Activated CD4-positive, alpha-beta T cell treated with anti-CD3 and anti-CD28 coated beads for 4 hours (primary cell): ENCODE measurements around the gene OCA2.
A peak's percentile ranks its signal among the peaks of the same experiment; 100 is the strongest.

Source experiments
- DNase-seq, 2 donors: peaks; one replicate each; pipeline ENCODE4 v3.0.0-alpha.2; 2020

OCA2 gene

DNA sequence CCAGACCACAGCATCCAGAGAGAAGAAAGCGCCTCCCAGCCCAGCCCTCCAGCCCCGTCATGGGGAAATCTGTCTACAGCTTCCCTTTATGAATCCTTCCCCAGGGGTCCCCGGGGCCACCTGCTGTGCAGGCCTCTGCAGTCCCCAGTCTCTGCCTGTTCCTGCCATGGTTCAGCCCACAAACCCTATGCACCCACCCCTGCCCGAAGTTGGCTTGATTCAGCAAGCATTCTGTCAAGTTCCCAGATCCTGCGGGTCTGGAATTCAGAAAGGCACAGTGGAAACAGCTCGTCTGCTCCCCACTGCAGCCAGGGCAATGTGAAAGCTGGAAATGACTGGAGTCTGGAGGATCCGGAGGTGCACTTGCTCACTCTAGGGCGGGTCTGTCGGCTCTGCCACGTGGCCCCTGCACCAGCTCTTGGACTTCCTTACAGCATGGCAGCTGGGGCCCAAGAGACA, 2.9 kb upstream of the OCA2 start:
- DNase-seq, result no peak

DNA sequence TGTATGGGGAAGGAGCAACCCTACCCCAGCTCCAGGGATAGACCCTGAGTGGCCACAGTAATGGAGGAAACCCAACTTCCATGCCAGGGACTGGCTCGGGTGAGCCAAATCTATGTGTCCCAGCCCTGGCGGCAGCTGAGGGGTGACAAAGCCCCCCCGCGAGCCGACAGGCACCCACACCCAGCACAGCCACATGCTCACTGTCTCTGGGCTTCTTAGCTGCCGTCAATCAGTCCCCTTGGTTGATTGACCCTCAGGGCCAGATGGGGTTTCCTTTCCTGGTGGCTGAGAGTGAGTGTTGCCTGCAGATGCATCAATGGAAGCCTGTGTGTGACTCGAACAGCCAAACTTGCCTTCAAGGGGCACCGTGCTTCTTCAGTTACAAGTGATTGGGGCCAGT, 2.1 kb upstream of the OCA2 start:
- no peak for DNase-seq

DNA sequence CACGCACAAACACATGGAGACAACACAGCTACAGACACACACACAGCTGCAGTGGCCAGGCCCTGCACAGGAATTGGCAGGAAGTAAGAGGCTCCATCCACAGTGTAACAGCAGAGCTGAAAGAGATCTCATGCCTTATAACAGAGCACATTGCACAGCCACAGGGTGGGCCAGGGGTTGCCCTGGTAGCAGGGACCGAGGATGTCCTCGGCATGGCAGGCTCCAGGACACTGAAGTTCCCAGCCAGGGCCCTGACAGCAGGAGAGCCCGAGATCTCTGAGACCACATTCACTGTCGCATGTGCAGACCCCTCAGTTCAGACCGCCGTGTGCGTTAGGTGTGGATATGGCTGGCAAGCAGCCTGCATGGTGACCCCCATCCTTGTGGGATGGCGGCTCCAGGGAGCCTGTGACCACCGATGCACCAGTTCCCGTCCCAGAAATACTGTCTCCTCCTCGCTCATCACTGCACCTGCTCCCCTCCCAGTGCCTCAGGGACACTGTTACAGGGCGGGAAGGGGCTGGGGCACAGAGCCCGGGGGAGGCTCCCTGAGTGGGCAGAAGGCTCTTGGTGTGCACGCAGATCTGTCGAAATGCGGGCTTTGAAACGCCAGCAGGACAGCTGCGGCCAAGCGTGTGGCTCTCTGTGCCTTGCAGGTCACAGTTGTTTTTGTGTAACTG, 1.5 kb upstream of the OCA2 start:
- DNase-seq, result no peak

DNA sequence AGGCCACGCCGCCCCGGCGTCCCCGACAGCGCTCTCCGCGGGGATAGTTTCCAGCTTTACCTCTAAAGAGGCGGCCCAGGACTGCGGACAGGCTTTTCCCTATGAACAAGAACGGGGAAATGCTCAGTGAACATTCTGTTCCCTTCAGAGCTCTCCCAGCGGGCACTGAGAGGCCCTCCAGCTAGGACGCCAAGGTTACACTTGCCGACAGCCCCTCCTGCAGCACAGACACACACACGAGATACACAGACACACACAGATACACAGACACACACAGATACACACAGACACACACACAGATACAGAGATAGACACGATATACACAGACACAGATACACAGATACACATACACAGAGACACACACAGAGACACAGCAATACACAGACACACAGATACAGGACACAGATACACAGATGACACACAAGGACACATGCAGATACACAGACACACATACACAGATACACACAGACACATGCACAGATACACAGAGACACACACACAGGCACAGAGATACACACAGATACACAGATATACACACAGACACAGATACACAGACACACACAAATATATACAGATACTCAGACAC, 533 bp upstream of the OCA2 start:
- DNase-seq, result no peak

DNA sequence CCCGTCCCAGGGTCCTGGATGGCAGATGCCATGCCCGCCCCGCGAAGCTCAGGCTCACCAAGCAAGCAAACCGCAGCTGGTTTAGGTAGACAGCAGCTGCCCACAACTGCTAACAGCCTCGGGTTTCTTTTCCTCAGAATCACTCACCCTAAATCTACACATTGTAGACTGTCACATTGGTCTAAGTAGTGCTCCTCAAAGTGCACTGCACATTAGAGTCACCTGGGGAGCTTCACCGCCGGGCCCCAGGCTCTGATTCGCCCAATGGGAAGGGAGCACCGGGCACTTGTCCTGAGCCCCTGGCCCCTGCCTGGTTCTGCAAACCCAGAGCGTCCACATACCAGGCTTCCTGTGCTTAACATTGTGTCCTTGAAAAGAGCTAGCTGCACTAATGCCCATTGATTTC, 752 bp downstream of the OCA2 start:
- DNase-seq, result no peak

DNA sequence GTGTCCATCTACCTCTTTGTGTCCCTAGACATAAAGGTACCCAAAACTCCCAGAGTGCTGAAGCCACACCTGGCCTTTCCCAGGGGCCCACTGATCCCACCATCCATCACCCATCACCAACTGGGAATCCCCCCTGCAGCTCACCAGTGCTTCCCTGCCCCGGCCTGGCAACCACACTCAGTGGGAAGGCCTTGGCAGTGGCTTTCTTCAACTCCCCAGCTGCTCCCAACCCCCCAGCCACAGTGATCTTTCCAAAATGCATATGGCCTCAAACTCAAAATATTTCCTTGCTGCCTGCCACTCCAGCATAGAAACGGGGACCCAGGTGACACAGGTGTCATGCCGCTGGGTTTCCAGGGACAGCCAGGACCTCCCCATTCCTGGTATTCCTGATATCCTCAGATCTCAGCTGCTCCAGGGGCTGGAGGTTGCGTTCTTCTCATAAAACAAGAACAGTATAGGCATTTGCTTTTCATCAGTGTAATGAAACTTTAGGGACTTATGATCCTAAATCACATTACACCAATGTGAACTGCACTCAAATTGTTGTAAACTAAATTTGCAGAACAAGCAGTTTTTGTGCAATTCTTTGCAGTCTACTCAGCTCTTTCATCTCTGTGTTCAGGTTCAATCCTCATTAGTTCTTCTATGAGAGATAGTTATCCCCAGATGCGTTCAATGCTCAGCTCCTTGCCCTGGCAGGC, 1.3 kb downstream of the OCA2 start:
- no peak for DNase-seq

DNA sequence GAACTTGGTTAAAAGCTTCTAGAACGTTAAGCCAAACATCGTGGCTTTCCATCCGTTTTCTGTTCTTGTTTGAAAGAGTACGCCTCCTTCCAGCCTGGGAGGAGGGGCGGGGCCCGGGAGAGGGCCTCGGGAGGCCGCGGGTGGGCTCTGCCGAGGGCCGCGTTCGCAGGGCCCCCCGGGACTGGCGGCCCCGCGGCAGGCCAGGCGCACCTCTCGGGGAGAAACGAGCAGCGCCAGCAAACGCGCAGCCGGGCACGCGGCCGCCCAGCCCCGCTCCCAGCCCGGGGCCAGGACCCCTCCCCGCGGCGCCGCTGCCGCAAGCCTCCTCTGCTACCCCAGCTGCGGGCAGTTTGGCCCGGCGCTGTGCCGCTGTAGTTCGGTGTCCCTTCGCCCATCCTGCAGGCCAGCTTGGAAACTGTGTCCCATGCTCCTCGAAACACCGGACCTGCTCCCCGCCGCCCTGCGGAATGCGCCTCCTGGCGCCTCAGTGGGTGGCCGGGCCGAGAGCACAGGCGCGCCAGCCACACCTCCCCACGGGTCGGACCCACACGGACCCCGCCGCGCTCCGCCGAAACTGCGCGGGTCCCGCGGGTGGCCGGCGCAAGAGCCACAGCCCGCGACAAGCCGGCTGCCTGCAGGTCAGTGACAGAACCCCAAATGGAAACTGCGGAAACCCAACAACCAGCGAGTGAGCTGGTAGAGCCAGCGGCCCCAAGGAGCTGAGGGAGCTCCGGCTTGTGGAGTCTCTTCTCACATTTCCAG, 2.3 kb downstream of the OCA2 start:
- no peak for DNase-seq

DNA sequence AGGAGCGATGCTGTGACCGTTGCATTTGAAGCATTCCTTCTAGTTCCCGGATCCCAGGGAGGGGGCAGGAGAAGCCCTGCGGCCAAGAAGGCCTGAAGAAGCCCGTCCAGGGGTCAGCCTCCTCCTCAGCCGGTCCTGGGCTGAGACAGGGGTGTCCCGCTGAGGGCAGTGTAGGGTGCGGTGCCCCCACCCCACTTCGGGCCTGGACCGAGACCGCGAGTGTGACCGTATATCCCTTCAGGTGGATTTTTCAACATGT, 2.8 kb downstream of the OCA2 start:
- no peak for DNase-seq

DNA sequence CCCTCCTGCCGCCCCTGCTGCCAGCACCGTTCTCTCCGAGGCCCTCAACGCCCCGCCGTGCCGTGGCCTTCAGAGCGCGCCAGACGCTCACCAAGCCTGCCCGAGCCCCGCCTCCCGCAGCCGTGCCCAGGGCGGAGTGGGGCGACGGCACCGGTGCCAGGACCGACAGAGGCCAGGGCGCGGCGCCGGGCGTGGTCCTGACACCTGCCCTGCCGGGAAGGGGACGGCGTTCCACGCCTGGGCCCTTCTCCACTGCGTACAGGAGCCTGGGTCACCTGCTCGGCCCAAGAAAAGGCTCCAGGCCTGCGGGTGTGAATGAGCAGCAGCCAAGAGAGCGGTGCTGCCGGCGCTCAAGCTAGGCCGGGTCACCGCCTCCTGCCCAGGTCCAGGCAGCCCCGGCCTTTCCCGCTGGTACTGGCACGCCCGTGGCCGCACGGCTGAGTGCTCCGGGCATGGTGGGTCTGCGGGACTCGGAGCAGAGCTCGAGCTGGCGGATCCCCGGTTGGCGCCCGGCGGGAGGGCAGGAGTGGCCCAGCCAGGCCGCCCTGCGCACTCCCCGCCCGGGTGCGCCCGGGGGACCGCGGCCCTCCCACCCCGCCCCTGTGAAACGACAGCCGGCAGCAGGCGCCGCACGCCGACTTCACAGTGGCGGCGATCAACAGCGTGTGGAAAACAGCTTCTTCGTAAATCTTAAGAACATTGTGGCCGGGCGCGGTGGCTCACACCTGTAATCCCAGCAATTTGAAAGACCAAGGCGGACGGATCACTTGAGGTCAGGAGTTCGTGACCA, 4.2 kb downstream of the OCA2 start:
- DNase-seq, result no peak

DNA sequence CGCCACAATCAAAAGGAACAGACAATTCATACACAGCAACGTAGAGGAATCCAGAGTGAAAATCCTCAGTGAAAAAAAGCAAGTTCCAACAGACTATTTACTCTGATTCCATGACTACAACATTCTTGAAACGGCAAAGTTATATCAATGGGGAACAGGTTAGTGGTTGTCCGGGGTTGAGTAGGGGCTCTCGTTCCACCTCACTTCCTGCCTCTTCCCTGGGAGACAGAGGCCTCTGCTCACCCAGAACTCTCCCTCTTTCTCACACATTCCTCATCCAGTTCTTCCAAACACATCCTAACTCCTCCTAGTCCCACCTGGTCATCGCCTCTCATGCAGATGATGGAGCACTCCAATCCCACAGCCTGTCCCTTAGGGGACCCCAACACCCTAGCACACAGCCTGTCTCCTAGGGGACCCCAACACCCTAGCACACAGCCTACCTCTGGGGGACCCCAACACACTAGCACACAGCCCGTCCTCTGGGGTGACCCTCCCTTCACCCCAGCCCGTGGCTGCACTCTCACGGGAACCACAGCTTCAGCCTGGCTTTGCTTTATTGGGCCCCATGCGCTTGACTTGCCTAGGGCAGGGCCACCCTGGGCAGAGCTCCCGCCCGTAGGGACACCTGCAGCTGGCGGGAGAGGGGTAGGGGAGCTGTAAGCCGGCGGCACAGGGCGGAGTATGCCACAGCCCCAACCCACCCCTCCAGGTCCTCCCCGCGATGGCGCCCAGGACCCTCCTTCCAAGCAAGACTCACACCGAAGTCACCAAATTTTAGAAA, 5.2 kb downstream of the OCA2 start:
- DNase-seq, result no peak

DNA sequence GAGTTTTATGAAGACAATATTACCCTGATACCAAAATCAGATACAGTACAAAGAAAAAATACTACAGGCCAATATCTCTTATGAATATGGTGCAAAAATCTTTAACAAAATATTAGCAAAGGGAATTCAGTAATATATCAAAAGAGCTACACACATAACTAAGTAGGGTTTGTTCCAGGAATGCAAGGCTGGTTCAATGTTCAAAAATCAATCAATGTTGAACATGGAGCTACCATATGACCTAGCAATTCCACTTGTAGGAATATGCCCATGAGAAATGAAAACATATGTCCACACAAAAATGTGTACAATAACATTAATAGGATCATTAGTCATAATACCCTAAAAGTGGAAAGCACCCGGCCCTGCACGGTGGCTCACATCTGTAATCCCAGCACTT, 7.8 kb downstream of the OCA2 start:
- no peak for DNase-seq

DNA sequence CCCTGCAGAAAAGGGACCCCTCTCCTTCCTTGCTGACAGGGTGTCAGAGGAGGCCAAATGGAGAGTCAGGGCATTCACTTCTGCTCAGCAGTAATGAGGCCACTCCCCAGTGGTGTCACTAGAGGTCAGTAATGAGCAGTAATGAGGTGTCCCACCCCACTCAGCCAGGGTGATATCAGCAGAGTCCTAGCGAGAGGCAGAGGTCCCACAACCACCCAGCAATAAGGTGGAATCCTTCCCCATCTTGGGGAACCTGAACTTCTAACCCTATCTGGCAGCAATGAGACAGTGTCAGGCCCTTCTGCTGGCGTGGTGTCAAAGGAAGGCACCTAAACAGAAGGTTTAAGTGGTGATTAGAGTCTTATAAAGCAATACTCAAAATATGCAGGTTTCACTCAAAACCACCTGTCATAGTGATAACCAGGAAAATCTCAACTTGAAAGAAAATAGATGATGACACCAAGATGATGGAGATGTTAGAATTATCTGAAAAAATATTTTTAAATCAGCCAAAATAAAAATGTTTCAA, 12.9 kb downstream of the OCA2 start:
- DNase-seq, result peak in 1 of 2 donors; percentile 49

DNA sequence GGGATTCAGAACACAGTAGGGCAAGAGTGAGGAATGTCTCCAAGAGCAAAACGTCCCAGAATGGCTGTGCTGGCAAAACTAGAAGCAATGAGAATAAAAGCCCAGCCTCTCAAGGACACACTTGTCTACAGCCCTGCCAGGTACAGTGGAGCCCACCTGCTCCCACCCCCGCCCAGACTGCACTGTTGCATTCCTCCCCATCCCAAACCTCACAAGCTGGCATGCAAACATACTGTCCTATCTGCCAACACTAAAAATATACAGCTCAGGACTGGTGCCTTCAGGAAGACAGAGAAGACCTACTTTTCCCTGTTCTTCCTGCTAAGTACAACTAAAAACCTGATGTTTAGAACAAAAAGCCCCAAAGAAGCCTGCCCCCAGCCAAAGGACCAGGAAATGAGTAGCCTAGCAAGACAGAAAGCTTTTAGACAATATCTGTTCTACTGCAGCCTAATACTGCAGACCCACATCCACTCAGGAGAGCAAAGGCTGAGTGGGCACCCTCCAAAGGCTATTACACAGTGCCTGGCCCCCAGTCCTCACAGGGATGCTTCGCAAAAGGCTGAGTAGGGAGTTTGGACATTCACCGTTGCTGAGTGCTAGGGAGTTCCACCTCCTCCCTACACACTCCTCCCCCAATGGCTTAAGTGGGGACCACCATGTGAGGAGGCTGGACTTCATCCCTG, 13.5 kb downstream of the OCA2 start:
- no peak for DNase-seq

DNA sequence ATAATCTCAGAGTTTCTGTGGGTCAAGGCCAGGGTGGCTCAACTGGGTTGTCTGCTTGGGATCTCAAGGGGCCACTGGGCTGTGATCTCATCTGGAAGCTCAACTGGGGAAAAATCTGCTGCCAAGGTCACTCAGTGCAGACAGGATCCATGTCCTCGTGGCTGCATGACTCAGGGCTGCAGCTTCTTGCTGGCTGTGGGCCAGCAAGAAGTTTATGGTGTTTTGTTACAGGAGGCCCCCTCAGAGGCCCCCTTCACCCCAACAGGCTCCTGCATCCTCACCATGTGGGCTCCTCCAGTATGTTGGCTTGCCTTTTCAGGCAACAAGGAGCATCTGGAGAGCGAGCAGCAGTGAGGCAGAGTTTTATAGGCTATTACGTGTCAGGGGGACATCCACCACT, 14.6 kb downstream of the OCA2 start:
- no peak for DNase-seq

DNA sequence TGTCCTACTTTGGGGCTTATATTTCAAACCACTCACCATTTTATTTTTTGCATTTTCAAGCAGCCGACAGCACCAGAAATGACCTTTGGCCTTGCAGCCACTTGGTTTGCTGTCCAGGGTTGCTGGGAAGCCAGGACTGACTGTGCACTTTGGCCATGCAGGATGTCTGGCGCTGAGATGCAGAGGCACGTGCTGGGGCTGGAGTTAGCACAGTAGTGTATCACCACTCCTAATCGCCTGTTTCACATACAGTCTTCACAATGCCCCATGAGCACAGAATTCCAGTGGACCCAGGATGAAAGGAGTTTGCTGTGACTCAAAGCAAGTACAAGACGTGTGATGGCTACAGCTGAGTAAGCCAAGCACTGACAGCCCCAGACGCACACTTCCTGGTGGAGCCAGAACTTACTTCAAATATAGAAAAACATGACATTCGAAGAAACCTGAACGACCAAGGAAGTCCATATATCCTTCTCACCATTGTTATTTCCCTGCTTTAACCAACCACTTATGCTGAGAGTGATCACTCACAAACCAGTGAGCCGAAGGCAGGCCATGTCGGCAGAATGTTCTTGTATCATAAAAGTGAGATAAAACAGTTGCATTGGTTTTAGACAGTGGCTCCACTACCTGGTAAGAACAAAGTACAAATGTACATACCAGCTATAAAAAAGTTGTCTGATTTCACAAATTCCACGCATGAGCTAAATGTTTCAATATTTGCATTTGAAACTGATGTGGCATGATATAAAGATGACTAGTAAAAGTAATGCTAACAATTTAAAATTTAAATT, 16.0 kb downstream of the OCA2 start:
- no peak for DNase-seq

DNA sequence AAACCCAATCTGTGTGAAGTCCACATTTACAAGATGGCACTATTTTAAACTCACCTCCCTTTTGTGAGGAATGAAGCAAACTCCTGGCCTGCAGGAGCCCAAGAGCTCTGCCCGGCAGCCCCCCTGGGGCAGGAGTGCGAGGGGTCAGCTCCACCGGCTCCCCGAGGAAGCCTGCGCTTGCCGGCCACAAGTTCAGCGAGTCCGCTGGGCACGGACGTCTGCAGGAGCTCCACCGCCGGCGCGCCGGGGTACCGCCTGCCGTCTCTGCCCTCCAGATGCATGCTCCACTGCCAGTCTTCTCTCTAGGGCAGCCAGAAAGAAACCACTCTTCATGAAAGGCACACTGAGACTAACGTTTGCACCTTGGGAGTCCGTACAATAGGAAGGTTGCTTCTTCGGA, 17.5 kb downstream of the OCA2 start:
- DNase-seq, result no peak

DNA sequence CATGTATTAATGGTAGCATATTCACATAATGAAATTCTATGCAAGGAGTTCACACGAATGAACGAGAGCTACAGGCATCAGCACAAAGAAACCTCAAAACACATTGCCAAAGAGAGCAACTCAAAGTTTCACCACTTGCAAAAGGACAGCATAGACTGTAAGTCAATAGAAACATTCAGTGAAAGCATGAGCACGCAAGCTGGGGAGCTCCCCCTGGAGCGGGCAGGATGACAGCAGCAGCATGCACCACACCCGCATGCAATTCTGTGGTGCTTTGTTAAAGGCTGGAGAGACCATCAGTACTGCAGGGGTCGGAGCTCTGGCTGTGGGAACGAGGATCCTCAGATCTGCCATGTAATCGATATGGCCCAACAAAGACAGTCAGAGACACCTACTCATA, 18.7 kb downstream of the OCA2 start:
- DNase-seq, result no peak

DNA sequence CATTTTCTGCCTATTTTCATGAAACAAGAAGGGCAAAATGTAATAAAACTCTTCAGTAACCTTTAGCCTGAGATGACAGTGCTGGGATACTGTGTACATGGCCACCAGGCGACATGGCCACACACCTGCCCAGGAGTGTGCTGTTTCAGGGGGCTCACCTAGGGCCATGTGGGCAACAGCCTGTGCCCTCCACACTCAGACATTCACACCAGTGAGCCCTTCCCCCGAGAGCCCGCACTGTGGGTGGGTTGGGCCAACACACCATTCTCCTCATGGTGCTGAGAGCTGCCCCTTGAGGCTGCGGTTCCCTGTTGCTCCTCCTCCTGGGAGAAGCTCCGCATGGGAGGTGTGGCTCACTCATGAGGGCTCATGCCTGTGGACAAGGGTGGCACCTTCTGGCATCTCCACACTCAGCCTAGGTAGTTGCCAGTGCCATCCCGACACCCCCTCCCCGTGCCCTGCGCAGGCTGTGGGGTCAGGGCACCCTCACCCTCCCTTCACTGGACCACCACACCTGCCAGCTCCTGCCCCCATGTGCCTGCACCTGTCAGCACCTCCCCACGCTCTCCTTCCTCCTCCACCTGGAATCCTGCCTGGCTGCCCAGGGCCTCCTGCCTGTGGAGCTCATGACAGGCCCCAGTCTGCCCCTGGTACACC, 19.7 kb downstream of the OCA2 start:
- DNase-seq, result no peak

DNA sequence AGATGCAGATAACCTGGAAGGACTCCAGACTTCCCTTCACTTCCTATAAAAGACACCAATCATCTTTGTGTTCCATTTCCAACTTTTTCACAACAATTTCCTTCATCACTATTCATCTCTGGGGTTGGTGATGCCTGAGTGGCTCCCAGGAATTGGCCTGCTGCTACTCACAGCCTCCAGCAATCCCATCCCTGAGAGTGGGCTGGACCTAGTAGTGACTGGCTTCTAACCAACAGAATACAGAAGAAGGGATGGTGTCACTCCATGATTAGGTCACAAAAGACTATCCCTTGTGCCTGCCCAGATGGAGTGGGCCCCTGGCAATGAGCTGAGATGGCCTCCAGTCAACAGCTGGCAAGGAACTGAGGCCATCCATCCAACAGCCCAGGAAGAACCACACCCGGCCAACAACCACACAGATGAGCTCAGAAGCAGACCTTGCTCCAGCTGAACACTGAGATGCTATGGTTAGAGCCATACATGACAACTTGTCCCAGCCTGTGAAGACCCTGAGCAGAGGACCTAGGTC, 20.9 kb downstream of the OCA2 start:
- DNase-seq, result no peak

DNA sequence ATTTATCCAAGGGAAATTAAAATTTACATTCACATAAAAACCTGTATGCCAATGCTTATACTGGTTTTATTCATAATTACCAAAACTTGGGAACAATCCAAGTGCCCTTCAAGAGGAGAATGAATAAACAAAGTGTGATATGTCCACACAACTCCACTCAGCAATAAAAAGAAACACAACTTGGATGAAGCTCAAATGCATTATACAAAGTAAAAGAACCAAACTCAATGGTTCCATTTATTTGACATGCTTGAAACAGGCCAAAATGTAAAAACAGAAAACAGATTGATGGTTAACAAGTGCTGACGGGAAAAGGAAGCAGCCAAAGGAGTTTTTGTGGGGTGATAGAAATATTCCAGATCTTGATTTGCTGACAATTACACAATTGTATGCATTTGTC, 23.5 kb downstream of the OCA2 start:
- DNase-seq, result no peak
